KMS-11 (cell line): Measurements from ENCODE around the gene ZNF592.

ENCODE experiments used
- H2AFZ ChIP-seq: fragments of 200-600 bp; sonication (generic); 2 replicates; pipeline ENCODE4 v1.6.1; 2016; ENCODE audit warnings: antibody characterized with exemption, mixed run types, low read depth
- H3K27ac ChIP-seq: fragments of 200-600 bp; sonication (generic); 2 replicates; pipeline ENCODE4 v1.6.1; 2016; ENCODE audit warnings: mild to moderate bottlenecking, mixed run types
- H3K27me3 ChIP-seq: fragments of 200-600 bp; sonication (generic); 2 replicates; pipeline ENCODE4 v1.6.1; 2017; ENCODE audit warnings: mild to moderate bottlenecking, low read depth, mixed run types, moderate library complexity; ENCODE audit not compliant: insufficient read depth
- H3K36me3 ChIP-seq: fragments of 200-600 bp; sonication (generic); 2 replicates; pipeline ENCODE4 v1.6.1; 2017; ENCODE audit warnings: mild to moderate bottlenecking, mixed run types; ENCODE audit not compliant: insufficient read depth
- H3K4me1 ChIP-seq: fragments of 200-600 bp; sonication (generic); 2 replicates; pipeline ENCODE4 v1.6.1; 2016; ENCODE audit warnings: mild to moderate bottlenecking, low read depth, mixed run types; ENCODE audit not compliant: poor library complexity, severe bottlenecking
- H3K4me2 ChIP-seq: fragments of 200-600 bp; sonication (generic); 2 replicates; pipeline ENCODE4 v1.7.0; 2016; ENCODE audit warnings: mild to moderate bottlenecking, mixed run types
- H3K4me3 ChIP-seq: fragments of 200-600 bp; sonication (generic); IDR thresholded peaks from 2 replicates; pipeline ENCODE4 v1.6.1; 2017; ENCODE audit warnings: low read depth, low read length, mixed read lengths; ENCODE audit not compliant: insufficient read depth
- H3K79me2 ChIP-seq: fragments of 200-600 bp; sonication (generic); 2 replicates; pipeline ENCODE4 v1.6.1; 2016; ENCODE audit warnings: low read depth, mixed run types; ENCODE audit not compliant: insufficient read depth
- H3K9ac ChIP-seq: fragments of 200-600 bp; sonication (generic); 2 replicates; pipeline ENCODE4 v1.6.1; 2016; ENCODE audit warnings: mild to moderate bottlenecking, mixed run types
- H4K20me1 ChIP-seq: fragments of 200-600 bp; sonication (generic); 2 replicates; pipeline ENCODE4 v1.6.1; 2016; ENCODE audit warnings: mild to moderate bottlenecking, mixed run types; ENCODE audit not compliant: insufficient read depth
- CTCF ChIP-seq: fragments of 200-600 bp; sonication (generic); conservative IDR thresholded peaks from 2 replicates; pipeline ENCODE4 v1.6.1; 2017; ENCODE audit warnings: low read depth, mild to moderate bottlenecking, antibody characterized with exemption, low read length, moderate library complexity, mixed read lengths

The ZNF592 gene

GRCh38 chr15:84810073-84810840 lies 61.9 kb downstream of the ZNF592 start:
- Histone ChIP-seq H3K4me2 (no peak overlapping the region), H3K36me3 (no peaks in the 10 kb centered on the region), H4K20me1 (no peaks in the 10 kb centered on the region), H3K4me1 (no peaks in the 10 kb centered on the region), H3K79me2 (no peaks in the 10 kb centered on the region), H2AFZ (no peak overlapping the region), H3K27ac (no peak overlapping the region), H3K9ac (no peak overlapping the region), H3K4me3 (no peak overlapping the region), H3K27me3 (no peaks in the 10 kb centered on the region)
- TF ChIP-seq CTCF = no peak

GRCh38 chr15:84811151-84811550 lies 62.8 kb downstream of the ZNF592 start:
- Histone ChIP-seq H3K9ac (no peak overlapping the region), H3K4me2 (no peak overlapping the region), H3K4me1 (no peaks in the 10 kb centered on the region), H3K27ac (no peak overlapping the region), H3K36me3 (no peaks in the 10 kb centered on the region), H3K79me2 (no peaks in the 10 kb centered on the region), H3K4me3 (no peak overlapping the region), H4K20me1 (no peaks in the 10 kb centered on the region), H2AFZ (no peak overlapping the region), H3K27me3 (no peaks in the 10 kb centered on the region)
- TF ChIP-seq CTCF = no peak

GRCh38 chr15:84811828-84812227 lies 63.4 kb downstream of the ZNF592 start:
- Histone ChIP-seq H3K4me2 (no peak overlapping the region), H3K9ac (no peak overlapping the region), H4K20me1 (no peaks in the 10 kb centered on the region), H3K79me2 (no peaks in the 10 kb centered on the region), H3K27ac (no peak overlapping the region), H3K36me3 (no peaks in the 10 kb centered on the region), H3K4me1 (no peaks in the 10 kb centered on the region), H3K27me3 (no peaks in the 10 kb centered on the region), H3K4me3 (no peak overlapping the region), H2AFZ (no peak overlapping the region)
- TF ChIP-seq CTCF = no peak

- Histone ChIP-seq H3K27ac (no peak overlapping the region), H3K4me3 (no peak overlapping the region)
Observed at GRCh38 chr15:84812842-84813241, 64.5 kb downstream of the ZNF592 start.

More at GRCh38 chr15:84812842-84813241, 64.5 kb downstream of the ZNF592 start:
- Histone ChIP-seq H3K36me3 (no peaks in the 10 kb centered on the region), H3K4me1 (no peaks in the 10 kb centered on the region), H3K27me3 (no peaks in the 10 kb centered on the region), H4K20me1 (no peaks in the 10 kb centered on the region), H3K79me2 (no peaks in the 10 kb centered on the region), H3K4me2 (no peak overlapping the region), H2AFZ (no peak overlapping the region), H3K9ac (no peak overlapping the region)
- no peak for TF ChIP-seq CTCF
